IPS-20b (cell line): ENCODE data around the gene KATNA1.
A peak's percentile ranks its signal among the peaks of the same experiment; 100 is the strongest.

Experiments
- H3K27ac ChIP-seq: one replicate; pipeline ENCODE4 v1.5.1; 2013; ENCODE audit warnings: low read length
- H3K27me3 ChIP-seq: 2 replicates; pipeline ENCODE4 v1.6.1; 2013; ENCODE audit warnings: mild to moderate bottlenecking, low read length, inconsistent platforms; ENCODE audit not compliant: insufficient read depth
- H3K36me3 ChIP-seq: 2 replicates; pipeline ENCODE4 v1.6.1; 2013; ENCODE audit warnings: low read depth, mild to moderate bottlenecking, inconsistent platforms, low read length, moderate library complexity; ENCODE audit not compliant: insufficient read depth
- H3K4me1 ChIP-seq: 2 replicates; pipeline ENCODE4 v1.6.1; 2013; ENCODE audit warnings: mild to moderate bottlenecking, control low read depth, inconsistent platforms, low read length, moderate library complexity; ENCODE audit not compliant: insufficient read depth
- H3K4me3 ChIP-seq: 2 replicates; pipeline ENCODE4 v1.5.1; 2013; ENCODE audit warnings: mild to moderate bottlenecking, low read length, inconsistent platforms
- H3K9ac ChIP-seq: 2 replicates; pipeline ENCODE4 v1.6.1; 2013; ENCODE audit warnings: low read depth, mild to moderate bottlenecking, inconsistent platforms, low read length, moderate library complexity
- H3K9me3 ChIP-seq: 2 replicates; pipeline ENCODE4 v1.6.1; 2013; ENCODE audit warnings: mild to moderate bottlenecking, low read depth, low read length, inconsistent platforms; ENCODE audit not compliant: insufficient read depth

Gene KATNA1

GRCh38 chr6:149657441-149657840, 8.9 kb upstream of the KATNA1 start:
- no peak overlapping the region for H3K27ac ChIP-seq
- no peaks in the 10 kb centered on the region for H3K27me3 ChIP-seq
- peaks cover 36% of the 10 kb centered on the region; the same call in 1 of the 2 replicates for H3K36me3 ChIP-seq
- no peaks in the 10 kb centered on the region for H3K4me1 ChIP-seq
- H3K9ac ChIP-seq, result no peak overlapping the region
- no peak overlapping the region for H3K4me3 ChIP-seq
- H3K9me3 ChIP-seq, result no peaks in the 10 kb centered on the region

DNA sequence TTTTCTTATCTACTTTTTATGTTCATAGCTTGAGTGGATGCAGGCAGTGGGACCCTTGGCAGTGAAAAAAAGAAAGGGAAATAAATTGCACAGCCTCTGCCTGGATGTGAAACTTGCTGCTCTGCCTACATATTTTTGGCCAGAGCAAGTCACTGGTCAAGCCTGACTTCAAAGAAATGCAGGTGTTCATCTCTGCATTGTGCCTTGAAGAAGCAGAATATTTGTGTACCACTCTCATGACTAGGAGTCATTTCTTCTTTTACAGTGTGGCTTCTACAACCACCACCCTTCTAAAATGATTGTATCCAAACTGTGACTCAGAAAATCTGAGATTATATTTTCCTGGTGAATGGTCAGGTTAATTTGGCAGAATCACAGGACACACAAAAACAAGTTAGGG, 2.5 kb upstream of the KATNA1 start:
- Histone ChIP-seq H3K27ac (no peak overlapping the region), H3K36me3 (no peaks in the 10 kb centered on the region), H3K27me3 (peaks cover 7% of the 10 kb centered on the region; the same call in 1 of the 2 replicates), H3K4me1 (no peaks in the 10 kb centered on the region), H3K9me3 (no peaks in the 10 kb centered on the region), H3K4me3 (no peak overlapping the region), H3K9ac (no peak overlapping the region)

DNA sequence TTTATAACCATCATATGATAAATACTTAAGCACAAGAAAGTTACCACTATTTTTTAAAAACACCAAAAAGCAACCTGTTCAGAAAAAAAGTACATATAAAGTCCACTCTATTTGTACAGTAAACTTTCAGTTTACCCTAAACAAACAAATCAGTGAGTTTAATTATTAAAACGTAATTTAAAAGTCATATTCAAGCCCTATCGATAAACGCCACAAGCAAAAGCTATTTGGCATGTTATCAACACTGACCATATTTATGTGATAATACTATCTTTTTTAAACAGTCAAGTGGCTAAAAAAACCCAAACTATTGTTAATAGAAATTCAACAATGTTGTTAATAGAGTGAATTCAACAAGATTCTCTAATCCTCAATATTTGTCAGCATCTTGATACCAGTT, 1.9 kb downstream of the KATNA1 start:
- H3K27me3 ChIP-seq, result peaks cover 7% of the 10 kb centered on the region; the same call in 1 of the 2 replicates
- no peaks in the 10 kb centered on the region for H3K9me3 ChIP-seq
- no peaks in the 10 kb centered on the region for H3K4me1 ChIP-seq
- H3K27ac ChIP-seq, result no peak overlapping the region
- H3K9ac ChIP-seq, result peak overlapping the region; percentile 81; the same call in 1 of the 2 replicates
- H3K4me3 ChIP-seq, result peak overlapping the region; percentile 89
- H3K36me3 ChIP-seq, result no peaks in the 10 kb centered on the region

GRCh38 chr6:149642829-149643580, 5.5 kb downstream of the KATNA1 start:
- Histone ChIP-seq H3K27me3 (peaks cover 6% of the 10 kb centered on the region; the same call in 1 of the 2 replicates), H3K9me3 (no peaks in the 10 kb centered on the region), H3K9ac (no peak overlapping the region), H3K4me1 (no peaks in the 10 kb centered on the region), H3K36me3 (no peaks in the 10 kb centered on the region), H3K27ac (no peak overlapping the region), H3K4me3 (no peak overlapping the region)

DNA sequence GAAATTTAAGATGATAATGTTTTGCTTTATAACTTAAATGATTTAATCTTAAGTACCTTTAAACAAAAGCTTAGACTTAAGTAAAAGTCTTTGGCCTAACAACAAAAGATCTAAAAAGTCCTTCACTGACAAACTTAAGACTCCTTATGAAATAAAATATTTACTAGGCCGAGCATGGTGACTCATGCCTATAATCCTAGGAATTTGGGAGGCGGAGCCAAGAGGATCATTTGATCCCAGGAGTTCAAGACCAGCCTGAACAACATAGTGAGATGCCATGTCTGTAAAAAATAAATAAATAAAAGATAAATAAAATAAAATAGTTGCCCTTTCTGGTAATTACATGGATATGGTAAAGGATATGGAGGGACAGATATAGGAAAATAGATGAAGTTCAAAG, 12.4 kb downstream of the KATNA1 start:
- Histone ChIP-seq H3K9me3 (no peaks in the 10 kb centered on the region), H3K9ac (no peak overlapping the region), H3K4me1 (no peaks in the 10 kb centered on the region), H3K36me3 (0 out of 2 replicates have a peak, but pooled peaks cover 5% of the 10 kb centered on the region), H3K4me3 (no peak overlapping the region), H3K27me3 (no peaks in the 10 kb centered on the region), H3K27ac (no peak overlapping the region)

DNA sequence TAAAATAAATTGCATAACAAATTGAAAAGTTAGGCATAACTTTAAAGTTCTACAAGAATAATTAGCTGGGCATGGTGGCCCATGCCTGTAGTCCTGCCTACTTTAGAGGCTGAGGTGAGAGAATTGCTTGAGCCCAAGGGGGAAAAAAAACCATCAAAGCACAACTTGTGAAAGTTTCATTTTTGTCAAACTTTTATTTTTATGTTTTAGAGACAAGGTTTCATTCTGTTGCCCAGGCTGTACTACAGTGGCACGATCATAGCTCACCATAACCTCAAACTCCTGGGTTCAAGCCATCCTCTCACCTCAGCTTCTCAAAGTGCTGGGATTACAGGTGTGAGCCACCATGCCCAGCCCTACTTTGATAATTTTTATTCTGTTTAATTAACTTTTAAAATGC, 14.2 kb downstream of the KATNA1 start:
- H3K9me3 ChIP-seq, result no peaks in the 10 kb centered on the region
- H3K4me3 ChIP-seq, result no peak overlapping the region
- no peak overlapping the region for H3K9ac ChIP-seq
- peaks cover 8% of the 10 kb centered on the region for H3K36me3 ChIP-seq
- H3K27ac ChIP-seq, result no peak overlapping the region
- H3K27me3 ChIP-seq, result no peaks in the 10 kb centered on the region
- H3K4me1 ChIP-seq, result no peaks in the 10 kb centered on the region

DNA sequence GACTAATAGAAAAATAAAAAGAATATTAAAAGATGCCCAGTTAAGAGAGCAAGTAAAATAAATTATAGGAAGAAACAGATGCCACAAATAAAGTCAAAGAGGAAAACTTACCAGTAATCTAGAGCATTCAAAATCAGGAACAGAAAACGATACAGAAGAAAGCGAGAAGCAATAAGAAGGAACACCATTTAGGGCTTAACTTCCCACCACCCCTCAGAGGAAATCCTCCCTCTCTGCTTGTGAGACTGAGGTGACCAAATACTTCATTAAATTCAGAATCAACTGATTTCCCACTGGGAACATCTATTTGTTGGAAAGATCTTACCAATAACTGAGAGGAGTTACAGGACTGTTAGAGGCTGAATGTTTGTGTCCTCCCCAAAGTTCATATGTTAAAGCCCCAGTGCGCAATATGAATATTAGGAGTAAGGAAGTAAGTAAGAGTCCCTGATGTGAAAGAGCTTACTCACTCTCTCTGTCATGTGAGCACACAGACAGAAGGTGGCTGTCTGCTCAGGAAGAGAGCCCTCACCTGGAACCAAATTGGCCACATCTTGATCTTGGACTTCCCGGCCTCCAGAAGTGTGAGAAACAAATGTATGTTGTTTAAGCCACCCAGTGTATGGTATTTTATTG, 19.5 kb downstream of the KATNA1 start:
- peaks cover 9% of the 10 kb centered on the region for H3K36me3 ChIP-seq
- H3K9ac ChIP-seq, result no peak overlapping the region
- no peaks in the 10 kb centered on the region for H3K27me3 ChIP-seq
- H3K4me1 ChIP-seq, result no peaks in the 10 kb centered on the region
- H3K9me3 ChIP-seq, result no peaks in the 10 kb centered on the region
- no peak overlapping the region for H3K27ac ChIP-seq
- no peak overlapping the region for H3K4me3 ChIP-seq

DNA sequence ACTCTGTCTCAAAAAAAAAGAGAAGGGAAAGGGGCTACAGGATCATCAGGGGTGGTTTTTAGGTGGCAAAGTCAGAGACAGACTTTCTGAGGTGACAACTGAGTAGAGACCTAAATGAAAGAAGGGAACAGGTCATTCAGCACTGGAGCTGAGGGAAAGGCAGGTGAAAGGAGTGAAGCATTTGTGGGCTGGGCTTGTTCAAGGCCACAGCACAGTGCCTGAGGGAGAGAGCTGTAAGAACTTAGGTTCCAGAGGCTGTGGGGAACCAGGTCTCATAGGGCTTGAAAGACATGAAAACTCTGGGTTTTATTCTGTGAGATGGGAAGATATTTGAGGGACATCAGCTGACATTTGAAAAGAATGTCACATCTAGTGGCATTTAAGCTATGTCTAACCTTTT, 20.8 kb downstream of the KATNA1 start:
- Histone ChIP-seq H3K27ac (no peak overlapping the region), H3K36me3 (peaks cover 13% of the 10 kb centered on the region), H3K4me3 (no peak overlapping the region), H3K9ac (no peak overlapping the region), H3K9me3 (no peaks in the 10 kb centered on the region), H3K4me1 (no peaks in the 10 kb centered on the region), H3K27me3 (no peaks in the 10 kb centered on the region)

DNA sequence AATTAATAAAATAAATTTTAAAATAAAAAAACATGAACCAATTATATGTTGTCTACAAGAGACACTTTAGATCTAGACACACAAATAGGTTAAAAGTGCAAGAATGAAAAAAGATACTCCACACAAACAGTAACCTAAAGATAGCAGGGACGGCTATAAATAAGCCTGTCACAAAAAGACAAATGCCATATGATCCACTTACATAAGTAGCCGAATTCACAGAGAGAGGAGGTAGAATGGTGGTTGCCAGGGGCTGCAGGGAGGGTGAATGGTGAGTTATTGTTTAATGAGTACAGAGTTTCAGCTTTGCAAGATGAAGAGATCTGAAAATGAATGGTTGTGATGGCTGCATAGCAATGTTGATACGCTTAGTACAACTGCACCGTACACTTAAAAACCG, 32.7 kb downstream of the KATNA1 start:
- Histone ChIP-seq H3K27ac (no peak overlapping the region), H3K4me1 (no peaks in the 10 kb centered on the region), H3K4me3 (no peak overlapping the region), H3K36me3 (no peaks in the 10 kb centered on the region), H3K27me3 (no peaks in the 10 kb centered on the region), H3K9me3 (no peaks in the 10 kb centered on the region), H3K9ac (no peak overlapping the region)

GRCh38 chr6:149614337-149614736, 34.2 kb downstream of the KATNA1 start:
- Histone ChIP-seq H3K9me3 (no peaks in the 10 kb centered on the region), H3K4me1 (no peaks in the 10 kb centered on the region), H3K36me3 (no peaks in the 10 kb centered on the region), H3K4me3 (no peak overlapping the region), H3K27me3 (no peaks in the 10 kb centered on the region), H3K27ac (no peak overlapping the region), H3K9ac (no peak overlapping the region)

GRCh38 chr6:149608381-149608982, 40.0 kb downstream of the KATNA1 start:
- Histone ChIP-seq H3K27ac (no peak overlapping the region), H3K9ac (no peak overlapping the region), H3K9me3 (no peaks in the 10 kb centered on the region)

GRCh38 chr6:149600508-149600907, 48.0 kb downstream of the KATNA1 start:
- H3K27ac ChIP-seq, result no peak overlapping the region
- peaks cover 22% of the 10 kb centered on the region for H3K36me3 ChIP-seq
- no peak overlapping the region for H3K4me3 ChIP-seq
- no peaks in the 10 kb centered on the region for H3K27me3 ChIP-seq
- no peaks in the 10 kb centered on the region for H3K9me3 ChIP-seq
- H3K9ac ChIP-seq, result no peak overlapping the region
- no peaks in the 10 kb centered on the region for H3K4me1 ChIP-seq

More at GRCh38 chr6:149608381-149608982, 40.0 kb downstream of the KATNA1 start:
- H3K4me3 ChIP-seq, result no peak overlapping the region
- H3K36me3 ChIP-seq, result no peaks in the 10 kb centered on the region
- H3K4me1 ChIP-seq, result no peaks in the 10 kb centered on the region
- H3K27me3 ChIP-seq, result no peaks in the 10 kb centered on the region
